Kidney epithelial cell (primary cell): ENCODE results near the gene ZC3H12D. TPM values are rescaled to one million over a fixed set of nuclear protein-coding genes. Genes with fewer than 3 reads are reported as not detected.
"Not testable (repeated sequence)": the region's sequence is repeated elsewhere in the genome, so short reads cannot be mapped to it uniquely, and the experiment has no call there.

Source experiments
- DNase-seq: peaks from one replicate; pipeline ENCODE4 v3.0.0-alpha.2; 2010; ENCODE audit warnings: low read depth
- H3K27me3 ChIP-seq: 2 replicates; pipeline ENCODE4 v1.6.0; 2011; ENCODE audit warnings: low read length; ENCODE audit not compliant: control insufficient read depth, insufficient read depth
- H3K36me3 ChIP-seq: 2 replicates; pipeline ENCODE4 v1.5.1; 2011; ENCODE audit warnings: low read length; ENCODE audit not compliant: control insufficient read depth, insufficient read depth
- H3K4me3 ChIP-seq: 2 replicates; pipeline ENCODE4 v1.5.1; 2011; ENCODE audit warnings: low read depth, mild to moderate bottlenecking, control low read depth, low read length
- total RNA-seq: library from RNA; depleted of rRNA; stranded (reverse); fragments of >200 nt; gene quantifications from 2 replicates; pipeline ENCODE4 v1.2.3, GENCODE V29; 2015
- TF ChIP-seq, protein P1 (sequence below): IDR thresholded peaks from 2 replicates; pipeline ENCODE4 v1.5.1; 2011; ENCODE audit warnings: mild to moderate bottlenecking, moderate library complexity, low read length, control low read depth, inconsistent platforms; ENCODE audit not compliant: insufficient read depth, poor library complexity, severe bottlenecking

The ZC3H12D gene
- total RNA-seq, 1 donor from 2014 or later = not detected

- no peaks in the 10 kb centered on the region for H3K36me3 ChIP-seq
- H3K4me3 ChIP-seq = no peak overlapping the region
- peak; percentile 5 for DNase-seq
- H3K27me3 ChIP-seq = no peaks in the 10 kb centered on the region
- TF ChIP-seq, protein P1, sequence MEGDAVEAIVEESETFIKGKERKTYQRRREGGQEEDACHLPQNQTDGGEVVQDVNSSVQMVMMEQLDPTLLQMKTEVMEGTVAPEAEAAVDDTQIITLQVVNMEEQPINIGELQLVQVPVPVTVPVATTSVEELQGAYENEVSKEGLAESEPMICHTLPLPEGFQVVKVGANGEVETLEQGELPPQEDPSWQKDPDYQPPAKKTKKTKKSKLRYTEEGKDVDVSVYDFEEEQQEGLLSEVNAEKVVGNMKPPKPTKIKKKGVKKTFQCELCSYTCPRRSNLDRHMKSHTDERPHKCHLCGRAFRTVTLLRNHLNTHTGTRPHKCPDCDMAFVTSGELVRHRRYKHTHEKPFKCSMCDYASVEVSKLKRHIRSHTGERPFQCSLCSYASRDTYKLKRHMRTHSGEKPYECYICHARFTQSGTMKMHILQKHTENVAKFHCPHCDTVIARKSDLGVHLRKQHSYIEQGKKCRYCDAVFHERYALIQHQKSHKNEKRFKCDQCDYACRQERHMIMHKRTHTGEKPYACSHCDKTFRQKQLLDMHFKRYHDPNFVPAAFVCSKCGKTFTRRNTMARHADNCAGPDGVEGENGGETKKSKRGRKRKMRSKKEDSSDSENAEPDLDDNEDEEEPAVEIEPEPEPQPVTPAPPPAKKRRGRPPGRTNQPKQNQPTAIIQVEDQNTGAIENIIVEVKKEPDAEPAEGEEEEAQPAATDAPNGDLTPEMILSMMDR = no peak
Measured at GRCh38 chr6:149499066-149499465, 14.3 kb upstream of the ZC3H12D start.

DNA sequence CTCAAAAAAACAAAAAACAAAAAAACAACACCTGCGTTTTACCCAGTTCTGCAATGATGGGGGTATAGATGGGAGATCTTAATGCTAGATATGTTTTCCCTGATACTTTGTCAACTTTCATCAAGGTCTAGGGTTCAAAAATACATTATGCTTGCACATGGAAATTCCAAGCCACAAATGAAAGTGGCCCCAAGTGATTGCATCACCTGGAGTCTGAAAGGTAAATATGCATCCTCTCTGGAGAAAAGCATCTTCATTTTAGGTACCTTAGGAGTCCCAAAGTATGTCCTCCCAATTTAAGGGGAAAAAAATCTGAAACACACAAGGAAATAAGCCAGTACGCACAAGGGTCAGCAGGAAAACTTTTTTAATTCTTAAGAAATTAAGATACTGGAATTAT, 12.6 kb upstream of the ZC3H12D start:
- TF ChIP-seq, protein P1 = no peak
- Histone ChIP-seq H3K36me3 (no peaks in the 10 kb centered on the region), H3K27me3 (no peaks in the 10 kb centered on the region), H3K4me3 (no peak overlapping the region)
- no peak for DNase-seq

GRCh38 chr6:149496597-149496996, 11.8 kb upstream of the ZC3H12D start:
- H3K4me3 ChIP-seq, H3K36me3 ChIP-seq, H3K27me3 ChIP-seq: not testable (repeated sequence)
- DNase-seq = peak; percentile 9

- H3K36me3 ChIP-seq, H3K27me3 ChIP-seq, DNase-seq, H3K4me3 ChIP-seq: not testable (repeated sequence)
Measured at GRCh38 chr6:149495349-149496016, 10.7 kb upstream of the ZC3H12D start.

- DNase-seq, H3K27me3 ChIP-seq, H3K4me3 ChIP-seq, H3K36me3 ChIP-seq: not testable (repeated sequence)
Measured at GRCh38 chr6:149494810-149495209, 10.0 kb upstream of the ZC3H12D start.

DNA sequence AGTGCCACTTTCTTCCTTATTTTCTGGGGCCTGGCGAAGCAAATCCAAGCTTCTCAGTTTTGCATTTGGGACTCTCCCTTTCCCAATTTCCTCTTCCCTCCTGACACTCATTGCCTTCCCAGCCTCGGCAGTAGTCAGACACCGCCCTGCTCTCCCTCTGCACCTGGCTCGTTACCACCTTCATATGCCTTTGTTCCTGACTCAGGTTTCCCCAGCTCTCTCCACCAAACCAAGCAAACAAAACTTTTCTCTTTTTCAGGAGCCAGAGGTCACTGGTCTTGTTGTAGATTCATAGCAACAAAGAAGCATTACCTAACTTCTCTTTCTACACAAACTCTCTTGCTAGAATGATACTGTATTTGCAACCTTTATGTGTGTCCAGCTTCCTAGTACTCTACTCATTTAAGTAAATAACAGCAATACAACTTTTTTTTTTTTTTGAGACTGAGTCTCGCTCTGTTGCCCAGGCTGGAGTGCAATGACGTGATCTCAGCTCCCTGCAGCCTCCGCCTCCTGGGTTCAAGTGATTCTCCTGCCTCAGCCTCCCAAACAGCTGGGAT, 9.0 kb upstream of the ZC3H12D start:
- no peak overlapping the region for H3K4me3 ChIP-seq
- H3K27me3 ChIP-seq = no peaks in the 10 kb centered on the region
- TF ChIP-seq, protein P1 = no peak
- DNase-seq = no peak
- no peaks in the 10 kb centered on the region for H3K36me3 ChIP-seq

- TF ChIP-seq, protein P1 = no peak
- H3K27me3 ChIP-seq = no peaks in the 10 kb centered on the region
- H3K36me3 ChIP-seq = no peaks in the 10 kb centered on the region
- no peak overlapping the region for H3K4me3 ChIP-seq
- DNase-seq = no peak
Measured at GRCh38 chr6:149492798-149493343, 8.1 kb upstream of the ZC3H12D start.
